ENCODE measurements around the gene LARGE1.

The LARGE1 gene

DNA sequence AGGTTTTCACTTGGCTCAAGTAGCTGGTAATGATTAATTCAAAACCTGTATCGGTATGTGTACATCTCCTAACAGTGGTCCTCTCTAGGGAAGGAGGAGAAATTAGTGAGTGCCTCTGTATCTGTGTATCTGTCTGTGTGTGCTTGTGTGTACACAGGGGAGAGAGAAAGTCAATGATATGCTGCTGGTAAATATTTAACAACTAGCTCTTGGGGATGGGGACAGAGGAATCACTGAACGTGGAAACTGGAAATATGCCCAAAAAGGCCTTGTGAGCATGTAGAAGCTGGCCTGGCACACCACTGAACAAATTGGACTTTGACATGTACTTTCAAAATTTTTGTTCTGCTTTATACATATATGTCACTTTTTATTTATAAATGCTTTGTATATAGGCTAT is 648.1 kb downstream of the LARGE1 start:
- Histone ChIP-seq H4K20me1 (ENCODE audit: insufficient read depth, low read length) (no peaks in the 10 kb centered on the region), H3K36me3 (ENCODE audit: insufficient read depth, low read length) (no peaks in the 10 kb centered on the region; the same call in 1 of the 2 replicates), H3K79me2 (ENCODE audit: insufficient read depth, low read length) (no peaks in the 10 kb centered on the region), H3K27ac (ENCODE audit: low read depth, low read length, poor library complexity, severe bottlenecking) (no peak overlapping the region), H3K4me2 (ENCODE audit: low read length) (no peak overlapping the region), H3K9ac (ENCODE audit: low read length) (no peak overlapping the region), H2AFZ (ENCODE audit: low read length) (no peak overlapping the region), H3K9me2 (ENCODE audit: low read depth, low read length) (no peaks in the 10 kb centered on the region), H3K27me3 (ENCODE audit: insufficient read depth, low read length) (no peaks in the 10 kb centered on the region), H3K4me1 (ENCODE audit: insufficient read depth, low read length, severe bottlenecking) (peaks cover 12% of the 10 kb centered on the region), H3K9me3 (ENCODE audit: low read length) (no peaks in the 10 kb centered on the region), H3K4me3 (ENCODE audit: low read depth, low read length, poor library complexity, severe bottlenecking) (no peak overlapping the region), H3F3A (ENCODE audit: insufficient read depth, low read length) (no peaks in the 10 kb centered on the region)
- TF ChIP-seq EZH2 (IDR thresholded peaks at IDR 0.05; ENCODE audit: borderline replicate concordance, low read length), result no peak
- TF ChIP-seq, protein P1, sequence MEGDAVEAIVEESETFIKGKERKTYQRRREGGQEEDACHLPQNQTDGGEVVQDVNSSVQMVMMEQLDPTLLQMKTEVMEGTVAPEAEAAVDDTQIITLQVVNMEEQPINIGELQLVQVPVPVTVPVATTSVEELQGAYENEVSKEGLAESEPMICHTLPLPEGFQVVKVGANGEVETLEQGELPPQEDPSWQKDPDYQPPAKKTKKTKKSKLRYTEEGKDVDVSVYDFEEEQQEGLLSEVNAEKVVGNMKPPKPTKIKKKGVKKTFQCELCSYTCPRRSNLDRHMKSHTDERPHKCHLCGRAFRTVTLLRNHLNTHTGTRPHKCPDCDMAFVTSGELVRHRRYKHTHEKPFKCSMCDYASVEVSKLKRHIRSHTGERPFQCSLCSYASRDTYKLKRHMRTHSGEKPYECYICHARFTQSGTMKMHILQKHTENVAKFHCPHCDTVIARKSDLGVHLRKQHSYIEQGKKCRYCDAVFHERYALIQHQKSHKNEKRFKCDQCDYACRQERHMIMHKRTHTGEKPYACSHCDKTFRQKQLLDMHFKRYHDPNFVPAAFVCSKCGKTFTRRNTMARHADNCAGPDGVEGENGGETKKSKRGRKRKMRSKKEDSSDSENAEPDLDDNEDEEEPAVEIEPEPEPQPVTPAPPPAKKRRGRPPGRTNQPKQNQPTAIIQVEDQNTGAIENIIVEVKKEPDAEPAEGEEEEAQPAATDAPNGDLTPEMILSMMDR (IDR thresholded peaks at IDR 0.05; ENCODE audit: low read length), result no peak

GRCh38 chr22:33271390-33272161 is 648.7 kb downstream of the LARGE1 start:
- Histone ChIP-seq H3K27ac (ENCODE audit: low read depth, low read length, poor library complexity, severe bottlenecking) (no peak overlapping the region), H3K9ac (ENCODE audit: low read length) (no peak overlapping the region), H3F3A (ENCODE audit: insufficient read depth, low read length) (no peaks in the 10 kb centered on the region), H2AFZ (ENCODE audit: low read length) (no peak overlapping the region), H3K9me3 (ENCODE audit: low read length) (no peaks in the 10 kb centered on the region), H4K20me1 (ENCODE audit: insufficient read depth, low read length) (no peaks in the 10 kb centered on the region), H3K9me2 (ENCODE audit: low read depth, low read length) (no peaks in the 10 kb centered on the region), H3K36me3 (ENCODE audit: insufficient read depth, low read length) (no peaks in the 10 kb centered on the region; the same call in 1 of the 2 replicates), H3K4me3 (ENCODE audit: low read depth, low read length, poor library complexity, severe bottlenecking) (no peak overlapping the region), H3K27me3 (ENCODE audit: insufficient read depth, low read length) (no peaks in the 10 kb centered on the region), H3K4me2 (ENCODE audit: low read length) (no peak overlapping the region), H3K4me1 (ENCODE audit: insufficient read depth, low read length, severe bottlenecking) (peaks cover 12% of the 10 kb centered on the region), H3K79me2 (ENCODE audit: insufficient read depth, low read length) (no peaks in the 10 kb centered on the region)
- TF ChIP-seq EZH2 (IDR thresholded peaks at IDR 0.05; ENCODE audit: borderline replicate concordance, low read length), result no peak
- TF ChIP-seq, protein P1 (IDR thresholded peaks at IDR 0.05; ENCODE audit: low read length), result no peak

DNA sequence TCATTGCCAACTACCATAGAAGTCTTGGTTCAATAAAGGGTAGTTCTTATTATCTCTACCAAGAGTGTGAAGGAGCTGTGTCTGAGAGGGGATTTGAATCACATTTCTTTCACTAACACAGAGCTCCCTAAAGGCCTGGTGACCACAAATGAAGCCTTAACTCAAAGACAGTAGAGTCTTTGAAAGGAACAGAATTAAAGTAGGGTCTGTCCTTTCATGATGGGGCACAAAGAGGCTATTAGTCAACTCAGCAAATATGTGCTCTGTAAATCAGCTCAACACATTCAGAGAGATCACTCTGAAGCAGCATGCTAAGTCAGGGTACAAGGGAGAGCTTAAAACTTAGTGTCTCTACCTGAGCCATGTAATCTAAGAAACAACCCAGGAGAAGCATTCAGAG is 649.7 kb downstream of the LARGE1 start:
- H3K9ac ChIP-seq (ENCODE audit: low read length), result no peak overlapping the region
- no peak overlapping the region for H3K4me2 ChIP-seq (ENCODE audit: low read length)
- no peak overlapping the region for H2AFZ ChIP-seq (ENCODE audit: low read length)
- peaks cover 12% of the 10 kb centered on the region for H3K4me1 ChIP-seq (ENCODE audit: insufficient read depth, low read length, severe bottlenecking)
- TF ChIP-seq EZH2 (IDR thresholded peaks at IDR 0.05; ENCODE audit: borderline replicate concordance, low read length), result no peak
- TF ChIP-seq, protein P1 (IDR thresholded peaks at IDR 0.05; ENCODE audit: low read length), result no peak
- H3K27ac ChIP-seq (ENCODE audit: low read depth, low read length, poor library complexity, severe bottlenecking), result no peak overlapping the region
- H3F3A ChIP-seq (ENCODE audit: insufficient read depth, low read length), result no peaks in the 10 kb centered on the region
- no peaks in the 10 kb centered on the region; the same call in 1 of the 2 replicates for H3K36me3 ChIP-seq (ENCODE audit: insufficient read depth, low read length)
- no peaks in the 10 kb centered on the region for H3K9me3 ChIP-seq (ENCODE audit: low read length)
- no peaks in the 10 kb centered on the region for H3K9me2 ChIP-seq (ENCODE audit: low read depth, low read length)
- no peaks in the 10 kb centered on the region for H4K20me1 ChIP-seq (ENCODE audit: insufficient read depth, low read length)
- no peaks in the 10 kb centered on the region for H3K27me3 ChIP-seq (ENCODE audit: insufficient read depth, low read length)
- H3K79me2 ChIP-seq (ENCODE audit: insufficient read depth, low read length), result no peaks in the 10 kb centered on the region
- H3K4me3 ChIP-seq (ENCODE audit: low read depth, low read length, poor library complexity, severe bottlenecking), result no peak overlapping the region
